GDM1 (cell line): Measurements from ENCODE around the gene HPS1.

Source experiments
- DNase-seq: peaks from one replicate; lab custom pipeline; 2025; lab: John Stamatoyannopoulos, UW

HPS1 gene

DNA sequence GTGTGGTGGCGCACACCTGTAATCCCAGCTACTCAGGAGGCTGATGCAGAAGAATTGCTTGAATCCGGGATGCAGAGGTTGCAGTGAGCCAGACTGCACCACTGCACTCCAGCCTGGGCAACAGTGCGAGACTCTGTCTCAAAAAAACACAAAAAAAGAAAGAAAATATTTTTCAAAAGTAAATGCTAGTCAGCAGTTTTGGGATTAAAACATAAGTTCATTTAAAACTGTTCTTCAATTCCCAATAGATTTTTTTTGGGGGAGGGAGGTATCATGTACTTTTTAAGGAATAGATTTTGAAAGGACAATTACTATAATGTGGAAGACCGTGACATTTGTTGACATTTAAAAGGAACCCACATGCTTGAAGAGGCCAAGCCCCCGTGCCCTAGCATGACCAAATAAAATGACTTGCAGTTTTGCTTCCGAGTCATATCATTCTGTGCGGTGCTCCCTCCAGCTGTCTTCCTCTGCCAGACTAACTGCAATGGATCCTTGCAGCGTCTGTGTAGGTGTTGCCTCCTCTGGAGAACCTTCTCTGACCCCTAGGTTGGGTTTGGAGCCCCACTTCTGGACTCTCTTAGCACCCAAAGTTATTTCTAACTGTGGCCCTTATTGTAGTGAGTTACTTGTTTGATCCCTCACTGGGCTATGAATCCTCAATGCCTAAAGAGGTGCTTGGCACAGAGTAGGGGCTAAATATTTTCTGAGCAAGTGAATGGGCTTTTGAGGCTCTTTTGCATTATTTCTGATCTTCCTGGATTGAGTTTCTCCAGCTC is 17.4 kb upstream of the HPS1 start:
- peak; percentile 9 for DNase-seq

DNA sequence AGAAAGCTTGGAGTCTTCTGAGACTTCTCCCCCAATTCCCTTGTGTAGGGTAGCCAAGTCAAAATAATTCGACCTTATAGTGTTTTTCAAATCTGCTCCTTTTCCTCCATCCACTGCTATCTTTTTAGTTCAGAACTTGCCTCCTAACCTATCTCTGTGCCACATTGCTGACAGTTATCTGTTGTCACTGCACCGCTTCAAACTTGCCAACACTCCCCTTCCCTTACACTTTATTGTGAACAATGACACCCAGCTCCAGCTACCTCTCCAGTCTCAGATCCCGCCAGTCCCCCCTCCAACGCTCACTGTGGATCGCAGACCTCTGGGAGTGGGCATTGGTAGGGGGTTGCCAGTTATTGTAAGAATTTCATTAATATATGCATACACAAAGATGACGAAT is 16.3 kb upstream of the HPS1 start:
- DNase-seq = no peak

DNA sequence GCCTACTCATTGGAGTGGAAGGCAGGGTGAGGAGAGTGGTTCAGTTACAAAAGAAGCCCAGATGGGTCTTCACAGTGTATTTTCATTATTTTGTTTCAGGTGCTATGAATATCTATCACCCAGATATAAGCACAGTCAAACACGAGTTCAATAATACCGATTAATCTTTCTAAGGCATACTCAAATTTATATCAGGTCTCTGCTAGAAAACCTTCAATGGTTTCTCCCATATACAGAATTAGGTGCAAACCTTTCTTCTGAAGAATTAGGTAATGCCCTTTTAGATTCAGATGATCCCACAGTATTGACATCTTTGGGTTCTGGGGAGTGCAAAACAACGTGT is 14.7 kb upstream of the HPS1 start:
- no peak for DNase-seq

DNA sequence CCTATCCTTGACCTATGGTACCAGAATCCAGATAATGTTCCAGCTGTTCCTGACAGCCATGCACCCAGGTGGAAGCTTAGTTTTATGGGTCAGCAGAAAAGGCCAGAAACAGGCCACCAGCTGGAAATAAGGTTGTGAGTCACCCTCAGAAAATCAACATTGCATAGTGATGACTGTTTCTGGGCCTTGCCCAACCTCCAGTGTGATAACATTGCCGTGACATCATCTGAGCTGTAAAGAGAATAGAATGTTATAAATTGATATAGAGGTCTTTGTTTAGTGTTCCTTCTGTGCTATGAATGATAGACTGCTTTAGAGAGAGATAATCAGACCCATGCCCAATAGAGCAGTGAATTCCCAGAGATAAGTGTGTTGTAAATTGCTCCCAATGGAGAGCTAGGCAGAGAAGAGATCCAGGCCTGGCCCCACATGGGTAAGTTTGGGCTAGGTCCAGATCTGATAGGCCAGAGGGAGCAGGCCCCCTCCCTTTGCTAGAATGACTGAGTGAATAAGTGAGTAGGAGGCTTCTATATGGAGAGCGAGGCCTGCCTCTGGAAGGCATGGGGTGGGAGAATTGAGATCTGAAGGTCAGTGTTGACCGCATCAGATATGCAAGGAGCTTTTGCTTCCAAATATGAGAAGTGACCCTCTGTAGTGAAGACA is 14.2 kb upstream of the HPS1 start:
- DNase-seq = no peak

DNA sequence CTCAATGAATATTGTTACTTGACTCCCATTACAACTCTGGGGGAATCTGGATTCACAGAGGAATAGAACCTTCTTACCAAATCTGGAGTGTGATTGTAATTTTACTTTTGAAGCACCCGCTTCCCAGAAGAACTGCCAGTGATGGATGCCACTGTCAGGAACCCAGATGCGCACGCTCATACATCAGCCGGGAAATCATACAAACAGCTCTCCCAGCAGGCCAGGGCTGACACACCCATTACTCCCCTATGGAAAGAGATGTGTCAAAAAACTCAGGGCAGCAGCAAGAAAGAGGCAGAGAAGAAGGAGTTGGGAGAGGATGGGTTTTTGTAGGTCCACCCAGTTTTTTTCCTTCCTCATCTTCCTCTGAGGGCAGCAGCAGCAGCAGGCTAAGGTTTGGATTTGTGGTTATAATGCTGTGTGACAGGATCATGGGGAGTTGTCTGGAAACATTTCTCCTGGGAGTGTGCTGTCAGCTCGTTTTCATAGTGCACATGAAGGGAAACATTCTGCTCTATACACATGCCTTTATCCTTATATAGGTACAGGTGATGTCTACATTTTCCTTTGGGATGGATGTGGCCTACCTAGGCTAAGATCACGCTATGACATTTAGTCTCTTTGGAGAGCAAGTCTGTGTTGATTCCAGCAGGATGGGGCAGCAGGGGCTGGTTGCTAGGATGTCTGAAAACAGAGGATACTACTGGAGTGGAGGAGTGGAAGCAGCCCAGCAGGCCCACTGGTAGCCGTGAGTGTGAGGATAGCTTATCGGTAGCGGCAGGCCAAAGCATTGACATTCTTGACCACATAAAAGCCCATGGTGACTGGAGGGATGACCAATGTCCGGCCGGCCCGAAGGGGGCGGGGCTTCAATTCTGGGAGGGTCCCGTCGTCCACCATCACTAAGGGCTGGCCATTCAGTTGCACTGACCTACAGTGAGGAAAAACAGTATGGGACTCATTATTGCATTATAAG is 12.4 kb upstream of the HPS1 start:
- DNase-seq = no peak

GRCh38 chr10:98457721-98458120 is 11.0 kb upstream of the HPS1 start:
- DNase-seq = no peak

- DNase-seq = no peak
These were observed 10.1 kb upstream of the HPS1 start for GRCh38 chr10:98456686-98457482.

GRCh38 chr10:98456043-98456570 is 9.4 kb upstream of the HPS1 start:
- DNase-seq = no peak

GRCh38 chr10:98453729-98454128 is 7.0 kb upstream of the HPS1 start:
- DNase-seq = no peak

DNA sequence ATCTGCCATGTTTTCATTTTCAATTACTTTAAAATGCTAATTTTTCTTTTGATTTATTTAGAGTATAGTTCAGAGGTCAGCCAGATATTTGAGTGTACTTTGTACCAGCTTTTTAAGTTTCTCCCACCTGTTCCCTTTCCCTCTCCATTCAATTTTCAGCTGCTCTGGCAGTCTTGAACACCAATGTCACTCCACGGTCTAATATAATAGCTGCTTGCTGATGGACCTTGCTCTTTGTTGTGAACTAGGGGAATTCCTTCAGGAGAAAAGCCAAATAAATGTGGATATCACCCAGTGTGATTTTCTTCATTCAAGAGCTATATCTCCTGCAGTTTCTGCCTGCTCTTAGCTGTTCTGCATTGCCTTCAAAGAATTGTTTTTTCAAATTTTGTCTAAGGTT is 3.9 kb upstream of the HPS1 start:
- no peak for DNase-seq

DNA sequence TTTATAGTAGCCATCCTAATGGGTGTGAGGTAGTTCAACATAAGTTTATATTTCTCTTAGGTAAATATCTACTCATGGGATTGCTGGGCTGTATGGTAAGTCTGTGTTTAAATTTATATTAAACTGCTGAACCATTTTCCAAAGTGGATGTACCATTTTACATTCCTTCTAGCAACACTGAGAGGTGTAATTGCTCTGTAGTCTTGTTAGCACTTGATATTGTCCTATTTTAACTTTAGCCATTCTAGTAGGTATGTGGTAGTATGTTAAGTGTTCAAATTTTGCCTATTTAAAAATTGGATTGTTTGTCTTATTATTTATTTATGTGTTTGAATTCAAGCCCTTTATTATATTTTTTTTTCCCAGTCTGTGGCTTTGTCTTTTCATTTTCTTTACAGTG is 2.6 kb upstream of the HPS1 start:
- no peak for DNase-seq

DNA sequence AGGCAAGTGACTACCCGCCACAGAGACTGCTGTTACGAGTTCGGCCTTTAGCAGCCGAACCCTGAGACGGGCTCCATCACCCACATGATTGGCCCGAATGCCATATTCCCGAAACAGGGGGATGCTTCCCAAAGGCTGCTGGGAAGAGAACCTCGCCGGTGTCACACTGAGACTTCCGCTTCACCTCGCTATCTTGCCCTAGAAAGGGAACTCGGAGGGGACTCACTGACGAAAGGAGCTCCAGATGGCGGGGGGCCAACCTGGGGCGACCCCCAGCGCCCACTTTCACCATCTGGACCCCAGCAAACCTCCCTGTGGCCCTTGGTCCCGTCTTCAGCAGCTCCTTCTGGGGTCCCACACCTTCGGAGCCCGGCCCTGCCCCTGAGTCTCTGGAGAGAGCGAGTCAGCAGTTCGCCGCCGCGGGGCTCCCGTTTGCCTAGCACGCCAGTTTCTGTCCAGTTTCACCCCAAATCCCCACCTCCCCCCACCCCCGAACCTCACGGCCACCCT is 529 bp downstream of the HPS1 start:
- no peak for DNase-seq

- DNase-seq = no peak
These were observed 1.4 kb downstream of the HPS1 start for GRCh38 chr10:98445200-98445812.

GRCh38 chr10:98444314-98445006 is 2.3 kb downstream of the HPS1 start:
- DNase-seq = no peak

DNA sequence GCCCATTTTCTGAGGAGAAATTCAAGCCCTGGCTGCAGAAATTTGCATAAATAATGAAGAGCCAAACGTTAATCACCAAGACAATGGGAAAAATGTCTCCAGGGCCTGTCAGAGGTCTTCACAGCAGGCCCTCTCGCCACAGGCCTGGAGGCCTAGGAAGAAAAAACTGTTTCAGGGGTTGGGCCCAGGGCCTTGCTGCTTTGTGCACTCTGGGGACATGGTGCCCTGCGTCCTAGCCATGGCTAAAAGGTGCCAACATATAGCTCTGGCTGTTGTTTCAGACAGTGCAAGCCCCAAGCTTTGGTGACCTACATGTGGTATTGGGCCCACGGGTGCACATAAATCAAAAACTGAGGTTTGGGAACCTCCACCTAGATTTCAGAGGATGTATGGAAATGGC is 8.0 kb downstream of the HPS1 start:
- DNase-seq = no peak

- no peak for DNase-seq
These were observed 10.0 kb downstream of the HPS1 start for GRCh38 chr10:98436704-98437103.

DNA sequence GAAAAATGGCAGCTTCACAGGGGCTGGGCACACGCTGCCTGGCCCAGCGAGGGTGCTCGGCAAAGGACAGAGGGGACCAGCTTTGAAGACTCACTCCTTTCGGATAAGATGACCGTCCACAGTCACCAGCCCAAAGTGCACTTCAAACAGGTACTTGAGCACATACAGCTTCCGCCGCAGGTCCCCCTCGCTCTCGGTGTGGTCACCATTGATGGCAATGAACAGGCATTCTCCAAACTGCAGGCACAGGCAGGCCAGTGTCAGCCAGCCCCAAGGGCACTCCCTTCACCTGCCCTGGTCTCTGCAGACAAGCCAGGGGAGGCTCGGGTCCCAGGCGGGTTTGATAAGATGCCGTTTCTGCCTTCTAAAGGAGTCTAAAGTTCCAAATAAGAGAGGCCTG is 11.6 kb downstream of the HPS1 start:
- no peak for DNase-seq

DNA sequence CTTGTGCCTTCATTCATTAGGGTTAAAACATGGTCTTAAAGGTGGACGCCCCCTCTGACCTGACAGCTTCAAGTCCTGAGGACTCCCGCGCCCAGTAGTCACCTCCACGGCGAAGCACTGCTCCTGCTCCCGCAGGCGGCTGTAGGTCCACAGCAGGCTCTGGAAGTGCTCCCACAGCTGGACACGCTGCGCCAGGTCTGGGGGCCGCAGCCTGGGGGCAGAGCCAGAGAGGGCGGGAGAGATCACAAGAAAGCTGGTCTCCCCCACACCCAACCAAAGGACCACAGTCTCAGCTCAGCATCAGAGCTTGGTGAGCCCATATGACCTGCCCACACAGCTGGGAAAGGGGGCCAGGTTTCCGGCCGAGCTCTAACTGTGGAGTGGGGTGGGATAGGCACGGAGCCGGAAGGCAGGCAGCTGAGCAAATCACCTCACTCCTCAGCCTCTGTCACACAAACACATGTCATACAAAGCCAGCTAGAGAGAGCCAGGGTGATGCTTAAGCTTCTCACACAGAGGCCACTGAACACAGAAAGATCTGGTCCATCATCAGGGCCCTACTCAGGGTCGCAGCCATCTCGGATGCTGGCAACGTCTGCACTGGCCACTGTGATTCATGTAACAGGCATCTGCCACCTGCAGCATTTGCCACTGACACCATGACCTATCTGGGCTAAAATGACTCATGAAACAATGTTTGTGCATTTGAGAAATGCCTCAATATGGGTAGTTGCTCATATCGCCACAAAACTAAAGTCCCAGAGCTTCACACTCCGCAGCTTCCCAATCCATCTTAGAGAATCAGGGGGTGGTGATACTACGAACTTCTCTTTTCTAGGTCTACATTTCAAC is 12.6 kb downstream of the HPS1 start:
- DNase-seq = no peak

- no peak for DNase-seq
These were observed 13.4 kb downstream of the HPS1 start for GRCh38 chr10:98433371-98433770.
